ENCODE measurements around the gene CCR4. TPM values are rescaled to one million over a fixed set of nuclear protein-coding genes. Genes with fewer than 3 reads are reported as not detected.

Gene CCR4
- total and polyA plus RNA-seq, 2 experiments from 2014 or later, result 0.13 TPM; not detected in 1

GRCh38 chr3:32990116-32990515, 38.7 kb downstream of the CCR4 start:
- no peak overlapping the region for H3K4me3 ChIP-seq
- no peaks in the 10 kb centered on the region for H3K36me3 ChIP-seq (replicated peaks; ENCODE audit: insufficient read depth, low read depth)
- no peaks in the 10 kb centered on the region for H3K79me2 ChIP-seq
- no peak for DNase-seq (ENCODE audit: low spot score)
- TF ChIP-seq CTCF (IDR thresholded peaks at IDR 0.05; ENCODE audit: poor library complexity) (no peak), EZH2 (IDR thresholded peaks at IDR 0.05; ENCODE audit: borderline replicate concordance) (no peak), EZH2phosphoT487 (IDR thresholded peaks at IDR 0.05; ENCODE audit: low read depth, severe bottlenecking, unreplicated experiment) (no peak)
- no peak overlapping the region for H3K27ac ChIP-seq
- no peaks in the 10 kb centered on the region for H4K20me1 ChIP-seq (ENCODE audit: insufficient read depth, poor library complexity, severe bottlenecking)
- no peak overlapping the region for H2AFZ ChIP-seq
- no peaks in the 10 kb centered on the region for H3K4me1 ChIP-seq (ENCODE audit: insufficient read depth)
- H3K27me3 ChIP-seq, result no peaks in the 10 kb centered on the region
- H3K4me2 ChIP-seq, result no peak overlapping the region
- H3K9me2 ChIP-seq (replicated peaks; ENCODE audit: insufficient read depth), result no peaks in the 10 kb centered on the region
- no peaks in the 10 kb centered on the region for H3K9me3 ChIP-seq (ENCODE audit: low read depth)
- 94% methylated on average over 2 of the region's 2 CpGs for WGBS (ENCODE audit: low lambda C conversion rate, missing lambda C conversion rate)

- no peaks in the 10 kb centered on the region for H3K36me3 ChIP-seq (replicated peaks; ENCODE audit: insufficient read depth, low read depth)
- no peak overlapping the region for H3K4me3 ChIP-seq
- H3K9me2 ChIP-seq (replicated peaks; ENCODE audit: insufficient read depth), result no peaks in the 10 kb centered on the region
- no peak overlapping the region for H2AFZ ChIP-seq
- no peaks in the 10 kb centered on the region for H3K9me3 ChIP-seq (ENCODE audit: low read depth)
- DNase-seq (ENCODE audit: low spot score), result no peak
- H3K79me2 ChIP-seq, result no peaks in the 10 kb centered on the region
- H3K4me2 ChIP-seq, result no peak overlapping the region
- WGBS (ENCODE audit: low lambda C conversion rate, missing lambda C conversion rate), result 90% methylated on average over 7 of the region's 7 CpGs
- no peaks in the 10 kb centered on the region for H4K20me1 ChIP-seq (ENCODE audit: insufficient read depth, poor library complexity, severe bottlenecking)
- H3K27me3 ChIP-seq, result no peaks in the 10 kb centered on the region
- H3K27ac ChIP-seq, result no peak overlapping the region
- TF ChIP-seq EZH2phosphoT487 (IDR thresholded peaks at IDR 0.05; ENCODE audit: low read depth, severe bottlenecking, unreplicated experiment), result no peak
- TF ChIP-seq EZH2 (IDR thresholded peaks at IDR 0.05; ENCODE audit: borderline replicate concordance), result no peak
- no peak for TF ChIP-seq CTCF (IDR thresholded peaks at IDR 0.05; ENCODE audit: poor library complexity)
- H3K4me1 ChIP-seq (ENCODE audit: insufficient read depth), result no peaks in the 10 kb centered on the region
These were observed 40.3 kb downstream of the CCR4 start for GRCh38 chr3:32991781-32992180.

- H3K27me3 ChIP-seq, result no peaks in the 10 kb centered on the region
- no peaks in the 10 kb centered on the region for H3K9me3 ChIP-seq (ENCODE audit: low read depth)
- WGBS (ENCODE audit: low lambda C conversion rate, missing lambda C conversion rate), result 94% methylated on average over 3 of the region's 3 CpGs
- no peaks in the 10 kb centered on the region for H3K79me2 ChIP-seq
- no peak overlapping the region for H3K4me3 ChIP-seq
- H3K27ac ChIP-seq, result no peak overlapping the region
- no peaks in the 10 kb centered on the region for H4K20me1 ChIP-seq (ENCODE audit: insufficient read depth, poor library complexity, severe bottlenecking)
- no peak overlapping the region for H3K4me2 ChIP-seq
- no peak overlapping the region for H2AFZ ChIP-seq
- H3K36me3 ChIP-seq (replicated peaks; ENCODE audit: insufficient read depth, low read depth), result no peaks in the 10 kb centered on the region
- no peaks in the 10 kb centered on the region for H3K9me2 ChIP-seq (replicated peaks; ENCODE audit: insufficient read depth)
- H3K4me1 ChIP-seq (ENCODE audit: insufficient read depth), result no peaks in the 10 kb centered on the region
- TF ChIP-seq CTCF (IDR thresholded peaks at IDR 0.05; ENCODE audit: poor library complexity), result no peak
- DNase-seq (ENCODE audit: low spot score), result no peak
These were observed 40.9 kb downstream of the CCR4 start for GRCh38 chr3:32992310-32992686.

GRCh38 chr3:32994045-32994444, 42.6 kb downstream of the CCR4 start:
- Histone ChIP-seq H3K79me2 (no peaks in the 10 kb centered on the region), H3K36me3 (replicated peaks; ENCODE audit: insufficient read depth, low read depth) (no peaks in the 10 kb centered on the region), H4K20me1 (ENCODE audit: insufficient read depth, poor library complexity, severe bottlenecking) (no peaks in the 10 kb centered on the region), H3K9me2 (replicated peaks; ENCODE audit: insufficient read depth) (no peaks in the 10 kb centered on the region), H3K4me3 (no peak overlapping the region), H3K27ac (no peak overlapping the region), H3K4me1 (ENCODE audit: insufficient read depth) (no peaks in the 10 kb centered on the region), H2AFZ (no peak overlapping the region), H3K27me3 (no peaks in the 10 kb centered on the region), H3K4me2 (no peak overlapping the region), H3K9me3 (ENCODE audit: low read depth) (no peaks in the 10 kb centered on the region)
- no peak for DNase-seq (ENCODE audit: low spot score)
- 96% methylated on average over 5 of the region's 5 CpGs for WGBS (ENCODE audit: low lambda C conversion rate, missing lambda C conversion rate)
- TF ChIP-seq EZH2phosphoT487 (IDR thresholded peaks at IDR 0.05; ENCODE audit: low read depth, severe bottlenecking, unreplicated experiment), result no peak
- TF ChIP-seq EZH2 (IDR thresholded peaks at IDR 0.05; ENCODE audit: borderline replicate concordance), result no peak
- TF ChIP-seq CTCF (IDR thresholded peaks at IDR 0.05; ENCODE audit: poor library complexity), result no peak
